HG02981 (cell line): ENCODE results near the gene RASL11B.

Experiments used
- ATAC-seq: cut with Tn5 transposase; IDR thresholded peaks from one replicate; pipeline ENCODE4 v1.9.1; 2021; ENCODE audit warnings: mild to moderate bottlenecking, moderate library complexity; ENCODE audit not compliant: unreplicated experiment

Gene RASL11B

GRCh38 chr4:52842792-52843191 lies 19.3 kb upstream of the RASL11B start:
- no peak for ATAC-seq

- no peak for ATAC-seq
Measured at GRCh38 chr4:52843351-52843750, 18.8 kb upstream of the RASL11B start.

GRCh38 chr4:52843958-52844357 lies 18.2 kb upstream of the RASL11B start:
- ATAC-seq, result no peak

- no peak for ATAC-seq
Measured at GRCh38 chr4:52844596-52844995, 17.5 kb upstream of the RASL11B start.

GRCh38 chr4:52846502-52846901 lies 15.6 kb upstream of the RASL11B start:
- ATAC-seq, result no peak

- no peak for ATAC-seq
Measured at GRCh38 chr4:52848254-52848653, 13.9 kb upstream of the RASL11B start.

- no peak for ATAC-seq
Measured at GRCh38 chr4:52850406-52851124, 11.6 kb upstream of the RASL11B start.

GRCh38 chr4:52852041-52852440 lies 10.1 kb upstream of the RASL11B start:
- ATAC-seq, result no peak

GRCh38 chr4:52852711-52853110 lies 9.4 kb upstream of the RASL11B start:
- no peak for ATAC-seq

GRCh38 chr4:52853351-52853750 lies 8.8 kb upstream of the RASL11B start:
- no peak for ATAC-seq

GRCh38 chr4:52856801-52857200 lies 5.3 kb upstream of the RASL11B start:
- ATAC-seq, result no peak

GRCh38 chr4:52860361-52860760 lies 1.8 kb upstream of the RASL11B start:
- no peak for ATAC-seq

- no peak for ATAC-seq
Measured at GRCh38 chr4:52861171-52861823, 820 bp upstream of the RASL11B start.

- no peak for ATAC-seq
Measured at GRCh38 chr4:52862639-52863161, 583 bp downstream of the RASL11B start.

GRCh38 chr4:52863324-52863723 lies 1.2 kb downstream of the RASL11B start:
- ATAC-seq, result no peak

GRCh38 chr4:52864793-52865192 lies 2.7 kb downstream of the RASL11B start:
- ATAC-seq, result no peak

- no peak for ATAC-seq
Measured at GRCh38 chr4:52865300-52865699, 3.2 kb downstream of the RASL11B start.

- no peak for ATAC-seq
Measured at GRCh38 chr4:52866734-52867133, 4.6 kb downstream of the RASL11B start.

GRCh38 chr4:52867163-52867562 lies 5.0 kb downstream of the RASL11B start:
- no peak for ATAC-seq

- ATAC-seq, result no peak
Measured at GRCh38 chr4:52868133-52868532, 6.0 kb downstream of the RASL11B start.

- ATAC-seq, result no peak
Measured at GRCh38 chr4:52869196-52869595, 7.1 kb downstream of the RASL11B start.

GRCh38 chr4:52869656-52870055 lies 7.5 kb downstream of the RASL11B start:
- ATAC-seq, result no peak
